H1 (cell line): ENCODE data around the gene HHIP.

Source experiments
- EZH2 ChIP-seq: fragments of 200-600 bp; sonication (generic); IDR thresholded peaks from 2 replicates; pipeline ENCODE4 v1.7.1; 2012; ENCODE audit warnings: low read depth, mild to moderate bottlenecking, moderate library complexity, low read length, inconsistent platforms; ENCODE audit not compliant: severe bottlenecking
- POLR2A ChIP-seq, 2 experiments: IDR thresholded peaks; 1 replicate in 1 of 2; 2 replicates in 1 of 2; pipeline ENCODE4 v1.6.1; 2011; ENCODE audit warnings: low read depth in 2 of 2, low read length in 2 of 2, mild to moderate bottlenecking in 2 of 2; ENCODE audit errors: control extremely low read depth in 1 of 2
- SP2 ChIP-seq: IDR thresholded peaks from 2 replicates; pipeline ENCODE4 v1.6.1; 2012; ENCODE audit warnings: mild to moderate bottlenecking, low read length, inconsistent platforms
- SP4 ChIP-seq: IDR thresholded peaks from 2 replicates; pipeline ENCODE4 v1.6.1; 2012; ENCODE audit warnings: low read length, inconsistent platforms
- TF ChIP-seq, protein P1 (sequence below), 3 experiments: IDR thresholded peaks; 1 replicate in 2 of 3; 2 replicates in 1 of 3; pipeline versions ENCODE4 v1.5.1 to v1.6.1; 2011; ENCODE audit warnings: low read length in 3 of 3, mild to moderate bottlenecking in 3 of 3, inconsistent platforms in 2 of 3, low read depth in 1 of 3, moderate library complexity in 1 of 3; ENCODE audit not compliant: insufficient read depth in 1 of 3; ENCODE audit errors: control extremely low read depth in 1 of 3
- TF ChIP-seq, protein P2 (sequence below): IDR thresholded peaks from 2 replicates; pipeline ENCODE4 v1.6.1; 2012; ENCODE audit warnings: inconsistent platforms

DNA sequence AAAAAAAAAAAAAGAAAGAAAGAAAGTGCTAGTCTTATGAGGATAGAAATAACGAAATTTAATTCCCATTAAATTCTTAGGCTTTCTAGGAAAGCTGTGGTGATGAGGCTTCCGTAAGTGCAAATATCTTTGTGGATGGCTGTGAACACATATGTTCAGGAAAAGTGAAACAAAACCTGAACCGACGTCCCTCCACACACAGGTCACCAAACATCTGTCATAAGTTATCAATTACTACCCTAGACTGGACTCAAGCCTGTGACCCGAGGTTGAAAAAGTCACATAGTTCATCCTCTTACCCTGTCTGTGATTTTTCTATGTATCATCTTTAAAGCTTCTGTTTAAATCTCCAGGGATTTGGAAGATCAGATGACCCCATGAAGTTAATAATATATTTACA, 24.8 kb downstream of the HHIP start:
- no peak for TF ChIP-seq SP4
- TF ChIP-seq, protein P1, sequence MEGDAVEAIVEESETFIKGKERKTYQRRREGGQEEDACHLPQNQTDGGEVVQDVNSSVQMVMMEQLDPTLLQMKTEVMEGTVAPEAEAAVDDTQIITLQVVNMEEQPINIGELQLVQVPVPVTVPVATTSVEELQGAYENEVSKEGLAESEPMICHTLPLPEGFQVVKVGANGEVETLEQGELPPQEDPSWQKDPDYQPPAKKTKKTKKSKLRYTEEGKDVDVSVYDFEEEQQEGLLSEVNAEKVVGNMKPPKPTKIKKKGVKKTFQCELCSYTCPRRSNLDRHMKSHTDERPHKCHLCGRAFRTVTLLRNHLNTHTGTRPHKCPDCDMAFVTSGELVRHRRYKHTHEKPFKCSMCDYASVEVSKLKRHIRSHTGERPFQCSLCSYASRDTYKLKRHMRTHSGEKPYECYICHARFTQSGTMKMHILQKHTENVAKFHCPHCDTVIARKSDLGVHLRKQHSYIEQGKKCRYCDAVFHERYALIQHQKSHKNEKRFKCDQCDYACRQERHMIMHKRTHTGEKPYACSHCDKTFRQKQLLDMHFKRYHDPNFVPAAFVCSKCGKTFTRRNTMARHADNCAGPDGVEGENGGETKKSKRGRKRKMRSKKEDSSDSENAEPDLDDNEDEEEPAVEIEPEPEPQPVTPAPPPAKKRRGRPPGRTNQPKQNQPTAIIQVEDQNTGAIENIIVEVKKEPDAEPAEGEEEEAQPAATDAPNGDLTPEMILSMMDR (IDR thresholded peaks at IDR 0.05; ENCODE audit: control extremely low read depth in 1 of 3, insufficient read depth in 1 of 3, low read depth in 1 of 3, low read length in 3 of 3) = no peak
- TF ChIP-seq, protein P2, sequence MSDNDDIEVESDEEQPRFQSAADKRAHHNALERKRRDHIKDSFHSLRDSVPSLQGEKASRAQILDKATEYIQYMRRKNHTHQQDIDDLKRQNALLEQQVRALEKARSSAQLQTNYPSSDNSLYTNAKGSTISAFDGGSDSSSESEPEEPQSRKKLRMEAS = no peak
- TF ChIP-seq POLR2A (IDR thresholded peaks at IDR 0.05; ENCODE audit: control extremely low read depth in 1 of 2, low read depth in 2 of 2, low read length in 2 of 2) = no peak
- no peak for TF ChIP-seq SP2
- TF ChIP-seq EZH2 = no peak
